Measurements from ENCODE around the gene LACC1. TPM values are rescaled to one million over a fixed set of nuclear protein-coding genes. Genes with fewer than 3 reads are reported as not detected.

LACC1 gene
- total and polyA plus RNA-seq, 2 donors (not counting 3 experiments of a cell fraction or from before 2014, with no cell fraction given), result 1.2 to 4.0 TPM

- ChIA-PET CTCF (interaction anchor here (1.5 to 3.1 kb wide), 3 partner anchors 13 to 77 kb away, joined by 3 to 11 read pairs (median 5); no protein-coding TSS in a partner anchor), POLR2A (no interaction called here)
- intact Hi-C loops (cut with micrococcal nuclease), result no loop called here
- H3K4me3 ChIP-seq (replicated peaks in 1 of 3; ENCODE audit: insufficient read depth in 1 of 3, low read depth in 1 of 3, low read length in 3 of 3), result no peak overlapping the region
- no peak overlapping the region for H3K4me2 ChIP-seq (ENCODE audit: insufficient read depth, low read length)
- FAIRE-seq (no peak), DNase-seq (ENCODE audit: low read depth, low spot score) (no peak)
- no peaks in the 10 kb centered on the region for H3K9me3 ChIP-seq (replicated peaks; ENCODE audit: control insufficient read depth, insufficient read depth, low read length)
- no peaks in the 10 kb centered on the region for H3K36me3 ChIP-seq (ENCODE audit: control insufficient read depth in 2 of 2, extremely low read depth in 1 of 2, insufficient read depth in 2 of 2, low read length in 2 of 2)
- H3K27ac ChIP-seq (ENCODE audit: insufficient read depth, low read depth, low read length), result no peak overlapping the region
- H3K27me3 ChIP-seq (ENCODE audit: control insufficient read depth in 2 of 2, insufficient read depth in 2 of 2, low read length in 2 of 2), result no peaks in the 10 kb centered on the region
- H4K20me1 ChIP-seq (replicated peaks; ENCODE audit: control insufficient read depth, extremely low read depth, insufficient read depth, low read length), result no peaks in the 10 kb centered on the region
- BruUV-seq (replicated peaks), result no TSS peak
- no peak overlapping the region for H3K9ac ChIP-seq (replicated peaks; ENCODE audit: extremely low read depth, insufficient read depth, low read length)
- H3K79me2 ChIP-seq (ENCODE audit: control insufficient read depth, insufficient read depth, low read length), result no peaks in the 10 kb centered on the region
- H3K4me1 ChIP-seq (ENCODE audit: control insufficient read depth, extremely low read depth, insufficient read depth, low read length), result peaks cover 11% of the 10 kb centered on the region
- dilution Hi-C loops (cut with MboI; ENCODE audit: extremely low pct_ligation_motif_present, low sequenced_read_pairs), result no loop called here
- H2AFZ ChIP-seq (ENCODE audit: low read depth, low read length), result no peak overlapping the region
- TF ChIP-seq JUN (IDR thresholded peaks at IDR 0.05; ENCODE audit: borderline replicate concordance, insufficient read depth, insufficient read length, low read depth) (no peak), MYC (IDR thresholded peaks at IDR 0.05; ENCODE audit: low read depth, low read length) (no peak), POLR2A (IDR thresholded peaks at IDR 0.05; ENCODE audit: low read depth, low read length) (no peak)
- H3K9me1 ChIP-seq (replicated peaks; ENCODE audit: control insufficient read depth, extremely low read depth, insufficient read depth, low read length), result no peaks in the 10 kb centered on the region
Observed at GRCh38 chr13:43881580-43881979, 1.9 kb downstream of the LACC1 start.

GRCh38 chr13:43883631-43884030 lies 3.9 kb downstream of the LACC1 start:
- ChIA-PET POLR2A (no interaction called here), CTCF (interaction anchor here (1.5 to 1.6 kb wide), 2 partner anchors 9 to 11 kb away, joined by 3 to 4 read pairs; no protein-coding TSS in a partner anchor)
- no peak for FAIRE-seq
- no peak for DNase-seq (ENCODE audit: low read depth, low spot score)
- dilution Hi-C loops (cut with MboI; ENCODE audit: extremely low pct_ligation_motif_present, low sequenced_read_pairs) (no loop called here), intact Hi-C loops (cut with micrococcal nuclease) (no loop called here)
- H3K27me3 ChIP-seq (ENCODE audit: control insufficient read depth in 2 of 2, insufficient read depth in 2 of 2, low read length in 2 of 2), result no peaks in the 10 kb centered on the region
- H3K4me3 ChIP-seq (replicated peaks in 1 of 3; ENCODE audit: insufficient read depth in 1 of 3, low read depth in 1 of 3, low read length in 3 of 3), result no peak overlapping the region
- H3K36me3 ChIP-seq (ENCODE audit: control insufficient read depth in 2 of 2, extremely low read depth in 1 of 2, insufficient read depth in 2 of 2, low read length in 2 of 2), result no peaks in the 10 kb centered on the region
- no peaks in the 10 kb centered on the region for H3K9me3 ChIP-seq (replicated peaks; ENCODE audit: control insufficient read depth, insufficient read depth, low read length)
- H3K4me1 ChIP-seq (ENCODE audit: control insufficient read depth, extremely low read depth, insufficient read depth, low read length), result peaks cover 6% of the 10 kb centered on the region
- no peak overlapping the region for H3K9ac ChIP-seq (replicated peaks; ENCODE audit: extremely low read depth, insufficient read depth, low read length)
- no peaks in the 10 kb centered on the region for H3K9me1 ChIP-seq (replicated peaks; ENCODE audit: control insufficient read depth, extremely low read depth, insufficient read depth, low read length)
- no peak overlapping the region for H2AFZ ChIP-seq (ENCODE audit: low read depth, low read length)
- no peak overlapping the region for H3K4me2 ChIP-seq (ENCODE audit: insufficient read depth, low read length)
- no peaks in the 10 kb centered on the region for H3K79me2 ChIP-seq (ENCODE audit: control insufficient read depth, insufficient read depth, low read length)
- no peaks in the 10 kb centered on the region for H4K20me1 ChIP-seq (replicated peaks; ENCODE audit: control insufficient read depth, extremely low read depth, insufficient read depth, low read length)
- TF ChIP-seq GATA2 (IDR thresholded peaks at IDR 0.05; ENCODE audit: insufficient read depth, insufficient read length, low read depth, low read length), result no peak
- TF ChIP-seq MAX (IDR thresholded peaks at IDR 0.05; ENCODE audit: insufficient read depth, insufficient read length), result no peak
- TF ChIP-seq CTCF (IDR thresholded peaks at IDR 0.05; ENCODE audit: extremely low read depth in 1 of 2, insufficient read depth in 1 of 2, low read depth in 1 of 2, low read length in 2 of 2), result no peak
- TF ChIP-seq FOS (IDR thresholded peaks at IDR 0.05; ENCODE audit: borderline replicate concordance, insufficient read depth, low read length), result no peak
- TF ChIP-seq MYC (IDR thresholded peaks at IDR 0.05; ENCODE audit: low read depth, low read length), result no peak
- no peak for TF ChIP-seq POLR2A (IDR thresholded peaks at IDR 0.05; ENCODE audit: low read depth, low read length)
- TF ChIP-seq JUN (IDR thresholded peaks at IDR 0.05; ENCODE audit: borderline replicate concordance, insufficient read depth, insufficient read length, low read depth), result no peak
- no peak for TF ChIP-seq EZH2 (IDR thresholded peaks at IDR 0.05; ENCODE audit: borderline replicate concordance, low read depth, low read length, severe bottlenecking)
- no peak for TF ChIP-seq POLR2AphosphoS5 (IDR thresholded peaks at IDR 0.05; ENCODE audit: insufficient read depth, low read depth, low read length)
- H3K27ac ChIP-seq (ENCODE audit: insufficient read depth, low read depth, low read length), result no peak overlapping the region
- no TSS peak for BruUV-seq (replicated peaks)
